Activated T-cell treated with anti-CD3 and anti-CD28 coated beads for 48 hours (primary cell): ENCODE measurements around the gene ZFYVE1.
"Not testable (repeated sequence)": the region's sequence is repeated elsewhere in the genome, so short reads cannot be mapped to it uniquely, and the experiment has no call there.

Source experiments
- DNase-seq: peaks from one replicate; pipeline ENCODE4 v3.0.0-alpha.2; 2020; ENCODE audit warnings: low read depth

ZFYVE1 gene

GRCh38 chr14:73000073-73000472, 26.8 kb downstream of the ZFYVE1 start:
- no peak for DNase-seq

- DNase-seq, result no peak
These were observed 27.6 kb downstream of the ZFYVE1 start for GRCh38 chr14:72999316-72999715.

- no peak for DNase-seq
These were observed 28.5 kb downstream of the ZFYVE1 start for GRCh38 chr14:72998252-72998903.

GRCh38 chr14:72996916-72997315, 30.0 kb downstream of the ZFYVE1 start:
- no peak for DNase-seq

GRCh38 chr14:72990171-72990570, 36.7 kb downstream of the ZFYVE1 start:
- no peak for DNase-seq

- DNase-seq, result no peak
These were observed 40.0 kb downstream of the ZFYVE1 start for GRCh38 chr14:72986857-72987256.

- DNase-seq, result no peak
These were observed 40.7 kb downstream of the ZFYVE1 start for GRCh38 chr14:72986214-72986613.

- no peak for DNase-seq
These were observed 44.7 kb downstream of the ZFYVE1 start for GRCh38 chr14:72982146-72982708.

GRCh38 chr14:72980863-72981262, 46.0 kb downstream of the ZFYVE1 start:
- DNase-seq, result no peak

- no peak for DNase-seq
These were observed 48.0 kb downstream of the ZFYVE1 start for GRCh38 chr14:72978856-72979255.

- DNase-seq, result no peak
These were observed 51.1 kb downstream of the ZFYVE1 start for GRCh38 chr14:72975770-72976169.

- no peak for DNase-seq
These were observed 52.2 kb downstream of the ZFYVE1 start for GRCh38 chr14:72974661-72975060.

GRCh38 chr14:72970824-72971434, 56.0 kb downstream of the ZFYVE1 start:
- DNase-seq, result no peak

- DNase-seq, result no peak
These were observed 56.8 kb downstream of the ZFYVE1 start for GRCh38 chr14:72970058-72970630.

GRCh38 chr14:72968316-72968715, 58.6 kb downstream of the ZFYVE1 start:
- no peak for DNase-seq

- no peak for DNase-seq
These were observed 60.9 kb downstream of the ZFYVE1 start for GRCh38 chr14:72966038-72966437.

GRCh38 chr14:72965249-72965648, 61.7 kb downstream of the ZFYVE1 start:
- no peak for DNase-seq

GRCh38 chr14:72962829-72963312, 64.0 kb downstream of the ZFYVE1 start:
- DNase-seq, result no peak

- DNase-seq, result not testable (repeated sequence)
These were observed 64.6 kb downstream of the ZFYVE1 start for GRCh38 chr14:72962336-72962754.

GRCh38 chr14:72961579-72962335, 65.1 kb downstream of the ZFYVE1 start:
- DNase-seq, result no peak

- not testable (repeated sequence) for DNase-seq
These were observed 65.9 kb downstream of the ZFYVE1 start for GRCh38 chr14:72961016-72961415.

- DNase-seq, result no peak
These were observed 68.4 kb downstream of the ZFYVE1 start for GRCh38 chr14:72958548-72958947.
